Frontal cortex (tissue), 4 donors: ENCODE data around the gene CLCN3. TPM values are rescaled to one million over a fixed set of nuclear protein-coding genes. Genes with fewer than 3 reads are reported as not detected.
A peak's percentile ranks its signal among the peaks of the same experiment; 100 is the strongest.
"Not testable (repeated sequence)": the region's sequence is repeated elsewhere in the genome, so short reads cannot be mapped to it uniquely, and the experiment has no call there.

Experiments
- DNase-seq, 2 donors: peaks; one replicate each; pipeline ENCODE4 v3.0.0; 2012; ENCODE audit warnings: low spot score in 2 of 2
- FAIRE-seq: peaks from 2 replicates; lab custom pipeline; 2012; peaks lifted over from hg19 to GRCh38; lab: Jason Lieb, UNC
- total RNA-seq: library from RNA; depleted of rRNA; stranded (reverse); fragments of >200 nt; gene quantifications from one replicate; pipeline ENCODE4 v1.2.3, GENCODE V29; 2014
- donor health status: control.
- donor health status: control.
- donor health status: control.

CLCN3 gene
- total RNA-seq, 1 donor from 2014 or later = 92.9 TPM

DNA sequence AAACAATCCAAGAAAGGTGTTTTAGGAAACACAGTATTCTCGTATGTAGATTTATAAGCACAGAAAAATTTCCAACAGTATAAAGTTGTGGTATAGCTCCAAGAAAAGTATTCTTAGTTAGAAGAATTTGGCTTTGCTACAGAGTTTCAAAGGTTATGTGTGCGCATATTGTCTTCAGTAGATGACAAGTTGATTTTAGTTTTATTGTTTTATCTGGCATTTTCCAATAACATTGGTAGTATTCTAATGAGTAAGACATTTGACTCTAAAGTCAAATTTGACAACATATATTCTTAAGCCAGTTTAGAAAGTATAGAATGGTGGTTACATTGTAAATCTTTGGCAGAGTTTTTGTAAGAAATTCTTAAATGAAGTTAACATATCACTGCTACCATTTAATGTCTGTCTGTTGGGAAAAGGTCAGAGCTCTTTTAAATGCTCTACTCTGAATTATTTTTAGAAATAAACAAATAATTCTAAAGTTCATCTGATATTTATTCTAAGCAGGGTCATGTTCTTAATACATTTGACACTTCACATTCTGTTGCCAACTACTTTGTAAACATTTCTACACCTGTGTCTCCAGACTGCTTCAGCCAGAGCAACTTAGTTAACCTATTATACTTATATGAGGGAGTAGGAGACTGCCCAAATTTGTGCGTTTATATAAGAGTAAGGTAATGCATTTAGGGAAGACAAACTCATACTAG is 30.0 kb downstream of the CLCN3 start:
- DNase-seq (no peak), FAIRE-seq (no peak)

DNA sequence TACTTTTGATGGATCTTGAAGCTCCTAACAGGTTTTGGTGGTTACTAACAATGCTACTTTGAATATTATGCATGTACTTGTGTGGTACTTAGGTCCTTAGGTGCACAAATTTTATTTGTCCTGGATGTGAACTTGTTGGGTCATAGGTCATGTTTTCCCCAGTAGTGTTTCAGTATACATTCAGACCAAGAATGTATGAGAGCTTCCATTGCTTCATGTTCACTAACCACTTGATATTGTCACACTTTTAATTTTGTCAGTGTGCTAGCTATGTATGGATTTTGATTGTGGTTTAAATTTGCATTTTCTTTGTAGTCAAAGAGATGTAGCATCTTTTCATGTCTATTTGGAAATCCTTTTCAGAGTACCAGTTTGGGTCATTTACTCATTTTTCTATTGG is 32.2 kb downstream of the CLCN3 start:
- FAIRE-seq = no peak

DNA sequence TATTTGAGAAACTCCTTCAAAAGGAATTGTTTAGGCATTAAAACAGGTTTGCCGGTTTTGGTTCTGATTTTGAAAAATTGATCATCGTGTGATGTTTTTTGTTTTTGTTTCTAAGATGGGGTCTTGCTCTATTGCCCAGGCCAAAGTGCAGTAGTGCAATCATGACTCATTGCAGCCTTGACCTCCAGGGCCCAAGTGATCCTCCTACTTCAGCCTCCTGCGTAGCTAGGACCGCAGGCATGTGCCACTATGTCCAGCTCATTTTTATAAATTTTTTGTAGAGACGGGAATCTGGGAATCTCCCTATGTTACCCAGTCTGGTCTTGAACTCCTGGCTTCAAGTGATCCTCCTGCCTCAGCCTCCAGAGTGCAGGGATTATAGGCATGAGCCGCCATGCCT is 35.0 kb downstream of the CLCN3 start:
- FAIRE-seq = no peak

More for the DNA sequence above, 32.2 kb downstream of the CLCN3 start:
- DNase-seq = no peak

DNA sequence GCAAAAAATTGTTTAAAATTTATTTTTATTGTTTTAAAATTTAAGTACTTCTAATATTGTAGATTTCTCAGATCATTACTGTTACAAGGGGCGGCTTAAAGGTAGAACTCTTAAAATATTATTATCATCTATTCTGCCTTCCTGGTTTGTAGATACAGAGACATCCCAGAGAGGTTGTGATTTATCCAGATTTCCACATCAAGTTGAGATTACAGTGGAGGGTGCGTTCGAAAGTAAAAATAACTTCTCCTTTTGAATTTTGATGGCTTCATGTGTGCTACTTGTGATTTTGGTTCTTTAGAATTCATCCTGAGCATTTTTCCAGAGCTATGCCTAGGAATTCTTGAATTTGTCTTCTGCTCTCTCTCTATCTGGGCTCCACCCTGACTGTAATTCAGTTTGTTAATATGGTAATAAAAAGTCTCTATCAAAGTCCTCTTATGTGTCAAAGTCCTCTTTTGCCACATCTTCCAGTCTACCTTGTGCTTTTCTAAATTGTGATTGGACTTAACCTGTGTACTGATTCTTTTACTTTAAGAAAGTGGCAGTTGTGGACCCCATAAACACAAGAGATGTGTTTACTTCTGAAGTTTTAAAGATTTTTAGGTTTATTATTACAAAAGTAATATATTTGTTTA is 37.2 kb downstream of the CLCN3 start:
- FAIRE-seq = no peak
- no peak for DNase-seq

More for the DNA sequence above, 35.0 kb downstream of the CLCN3 start:
- no peak for DNase-seq

DNA sequence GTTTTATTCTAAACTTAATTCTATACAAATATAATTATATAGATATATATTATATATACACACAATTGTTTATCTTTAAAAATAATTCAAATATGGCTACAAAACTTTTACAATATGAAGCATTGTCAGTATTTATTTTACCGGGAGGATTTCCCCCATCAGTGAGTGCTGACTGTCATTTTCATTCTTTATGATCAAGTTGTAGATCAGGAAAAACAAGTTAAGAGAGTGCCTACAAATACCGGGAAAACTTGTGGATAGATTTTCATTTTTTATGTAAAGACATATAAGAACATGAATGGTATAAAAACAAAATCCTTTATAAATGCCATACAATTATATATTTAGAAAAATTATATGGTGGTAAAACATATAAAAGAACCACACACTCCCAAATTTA is 37.8 kb downstream of the CLCN3 start:
- DNase-seq (no peak), FAIRE-seq (peak; percentile 68)

DNA sequence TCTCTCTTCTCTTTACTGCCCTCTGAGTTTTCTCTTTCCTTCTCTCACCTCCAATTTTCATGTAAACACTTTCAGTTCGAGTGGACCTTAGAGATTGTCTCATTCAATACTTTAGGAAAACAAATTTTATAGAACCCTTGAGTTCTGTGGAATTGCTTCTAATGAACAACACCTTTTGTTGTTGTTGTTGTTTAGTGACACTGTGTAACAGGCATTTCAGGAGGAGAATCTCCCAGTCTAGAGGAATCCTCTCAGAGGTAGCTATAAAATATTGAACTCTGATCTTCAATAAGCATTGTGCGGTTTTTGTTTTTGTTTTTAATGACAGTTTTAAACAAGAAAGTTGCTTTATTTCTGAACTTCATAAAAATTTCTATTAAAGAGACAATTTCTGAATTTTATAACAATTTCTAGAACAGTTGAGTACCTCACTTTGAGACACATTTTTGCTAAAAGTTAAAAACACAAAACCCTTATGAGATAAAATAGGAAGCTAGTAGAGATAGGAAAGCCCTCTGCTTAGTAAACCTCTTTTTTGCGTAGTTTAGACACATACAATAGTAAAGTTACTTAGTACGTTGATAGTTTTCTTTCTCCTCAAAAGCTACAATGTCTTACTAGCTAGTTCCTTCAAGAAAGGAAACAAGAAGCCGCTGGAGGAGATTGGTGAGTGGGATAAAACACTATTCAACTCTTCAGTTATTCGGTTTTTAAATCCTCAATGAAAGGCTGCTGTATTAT is 38.8 kb downstream of the CLCN3 start:
- FAIRE-seq = no peak
- no peak for DNase-seq

DNA sequence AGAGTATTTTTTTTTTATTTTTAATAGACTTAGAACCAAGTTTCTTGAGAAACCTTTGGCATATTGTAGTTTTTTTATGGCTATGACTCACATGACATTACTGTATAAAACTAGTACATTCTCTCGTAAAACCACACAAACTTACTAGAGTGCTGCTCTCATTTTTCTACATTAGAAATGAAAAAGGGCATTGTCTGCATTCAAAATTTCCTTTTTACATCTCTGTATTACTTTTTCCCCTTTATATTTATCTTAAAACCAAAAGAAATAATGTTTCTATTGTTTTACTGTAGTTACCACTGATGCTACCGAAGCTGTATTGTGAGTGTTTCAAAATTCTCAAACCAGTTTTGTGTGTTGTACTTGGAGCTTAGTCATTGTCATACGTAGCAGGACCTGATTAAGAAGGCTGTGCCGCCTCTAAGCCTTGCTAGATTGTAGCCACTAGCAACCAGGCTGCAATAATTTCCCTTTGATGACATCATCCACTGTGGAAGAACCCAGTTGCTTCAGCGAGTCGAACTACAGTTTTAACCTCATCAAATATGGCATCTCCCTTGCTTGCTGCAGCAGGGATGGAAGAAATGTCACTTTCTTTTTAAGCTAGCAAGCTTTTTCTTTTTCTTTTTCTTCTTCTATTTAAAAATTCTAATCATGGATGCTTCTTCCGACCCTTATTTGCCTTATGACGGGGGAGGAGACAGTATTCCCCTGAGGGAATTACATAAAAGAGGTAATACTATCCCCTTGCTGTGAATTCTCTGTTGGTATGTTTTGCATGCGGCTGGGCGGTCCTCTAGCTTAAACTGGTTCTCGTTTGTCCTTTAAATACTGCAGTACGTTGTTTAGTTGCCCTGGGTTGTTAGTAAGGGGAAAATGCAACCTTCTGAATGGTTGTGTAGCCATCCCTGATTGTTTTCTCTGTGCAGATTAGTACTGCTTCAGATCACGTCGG is 39.6 kb downstream of the CLCN3 start:
- DNase-seq (peak; percentile 26 to 58), FAIRE-seq (no peak)

DNA sequence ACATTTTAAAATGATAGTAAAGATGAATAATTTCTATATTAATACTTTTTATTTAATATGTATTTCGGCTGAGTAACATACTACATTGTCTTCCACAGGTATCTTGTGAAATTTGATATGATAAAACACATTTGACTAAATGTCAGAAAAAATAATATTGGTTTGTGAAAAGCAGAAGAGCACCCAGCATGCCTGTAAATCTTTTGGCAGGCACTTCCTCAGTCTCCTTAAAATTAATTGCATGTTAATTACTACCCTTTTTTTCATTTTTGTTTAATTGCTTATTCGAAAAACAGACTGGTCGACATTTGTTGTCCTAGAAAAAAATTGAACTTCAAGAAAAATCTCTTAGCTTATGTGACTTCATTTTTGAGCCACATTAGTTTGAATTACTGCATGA is 40.6 kb downstream of the CLCN3 start:
- DNase-seq (no peak), FAIRE-seq (peak; percentile 15)

DNA sequence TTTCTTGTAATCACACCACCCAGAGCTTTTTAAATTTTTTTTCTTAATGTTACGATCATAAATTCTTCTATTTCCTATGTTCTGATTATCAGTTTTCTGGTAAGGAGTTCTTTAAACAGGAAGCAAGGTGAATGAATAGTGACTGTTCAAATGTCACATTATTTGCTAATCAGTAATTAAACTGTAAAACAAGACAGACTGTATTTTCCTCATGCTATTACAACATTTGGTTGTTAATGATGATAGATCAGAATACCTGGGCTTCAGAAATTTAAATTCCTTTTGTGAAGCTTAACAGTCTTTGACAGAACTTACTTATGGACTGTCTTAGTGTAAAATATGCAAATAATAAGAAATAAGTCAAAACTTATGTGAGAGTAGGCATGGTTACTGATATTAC is 41.4 kb downstream of the CLCN3 start:
- FAIRE-seq (peak; percentile 31), DNase-seq (no peak)

DNA sequence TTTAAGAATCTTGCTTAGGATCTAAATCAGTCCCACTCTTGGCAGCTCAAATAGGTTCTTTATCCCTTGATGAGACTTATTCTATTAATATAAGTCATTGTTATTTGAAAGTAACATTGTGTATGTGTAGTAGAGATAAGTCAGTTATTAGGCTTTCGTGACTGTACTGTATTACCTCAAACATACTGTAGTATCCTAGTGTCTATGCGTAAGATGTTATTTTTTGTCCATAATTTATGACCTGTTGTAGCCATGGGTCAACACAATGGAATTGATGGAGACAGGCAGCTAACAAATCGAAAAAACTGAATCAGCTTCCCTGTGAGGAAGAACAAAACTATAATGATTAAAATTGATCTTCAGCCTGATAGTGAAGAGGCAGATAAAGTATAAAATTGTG is 41.8 kb downstream of the CLCN3 start:
- DNase-seq = no peak
- FAIRE-seq = no peak

DNA sequence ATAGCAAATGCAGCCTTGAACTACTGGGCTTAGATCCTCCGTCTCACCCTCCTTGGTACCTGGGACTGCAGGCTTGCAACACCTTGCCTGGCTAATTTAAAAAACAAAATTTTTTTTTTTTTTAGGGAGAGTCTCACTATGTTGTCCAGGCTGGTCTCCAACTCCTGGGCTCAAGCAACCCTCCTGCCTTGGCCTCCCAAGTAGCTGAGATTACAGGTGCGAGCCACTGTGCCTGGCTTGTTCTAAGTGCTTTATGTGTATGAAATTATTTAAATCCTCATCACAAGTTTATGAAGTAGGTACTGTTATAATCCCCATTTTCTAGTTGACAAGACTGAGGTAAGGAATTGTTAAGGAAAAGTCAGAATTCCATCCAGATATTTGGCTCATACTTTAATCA is 43.0 kb downstream of the CLCN3 start:
- DNase-seq = no peak
- FAIRE-seq = no peak

DNA sequence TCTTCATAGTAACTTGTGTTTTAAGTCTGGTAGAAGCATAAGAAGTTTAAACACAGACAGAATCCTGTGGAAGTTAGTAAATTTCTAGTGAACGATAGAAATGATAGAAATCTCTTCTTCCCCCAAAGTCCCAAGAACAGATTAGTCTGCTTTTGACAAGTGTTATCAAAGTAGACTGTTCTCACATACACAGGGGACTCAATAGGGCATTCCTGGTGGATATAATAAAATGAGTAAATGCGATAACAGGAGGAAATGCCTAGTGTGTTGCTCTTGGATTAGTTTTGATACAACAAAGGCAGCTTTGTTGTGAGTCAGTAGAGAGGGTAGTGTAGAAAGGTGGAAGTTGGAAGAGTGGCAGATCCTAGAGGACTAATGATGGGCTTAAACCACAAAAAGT is 43.5 kb downstream of the CLCN3 start:
- DNase-seq = no peak
- FAIRE-seq = no peak

DNA sequence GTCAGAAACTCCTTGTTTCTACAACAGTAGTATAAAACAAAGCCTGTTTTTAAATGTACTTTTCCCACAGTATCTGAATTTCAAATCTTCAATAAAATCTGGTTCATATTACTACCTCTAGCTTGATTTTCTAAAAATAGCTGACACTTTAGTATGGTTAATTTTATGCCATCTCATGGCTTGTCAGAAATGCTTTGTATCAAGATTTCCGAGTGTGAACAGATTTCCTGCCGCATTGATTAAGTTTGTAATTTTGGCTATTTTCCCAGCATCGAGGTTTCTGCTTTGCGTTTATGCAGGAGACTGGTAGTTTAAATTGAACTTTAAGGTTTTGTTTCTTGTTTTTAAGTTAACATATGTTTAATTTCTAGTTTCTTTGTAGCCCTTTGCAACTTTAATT is 44.2 kb downstream of the CLCN3 start:
- no peak for FAIRE-seq
- no peak for DNase-seq

DNA sequence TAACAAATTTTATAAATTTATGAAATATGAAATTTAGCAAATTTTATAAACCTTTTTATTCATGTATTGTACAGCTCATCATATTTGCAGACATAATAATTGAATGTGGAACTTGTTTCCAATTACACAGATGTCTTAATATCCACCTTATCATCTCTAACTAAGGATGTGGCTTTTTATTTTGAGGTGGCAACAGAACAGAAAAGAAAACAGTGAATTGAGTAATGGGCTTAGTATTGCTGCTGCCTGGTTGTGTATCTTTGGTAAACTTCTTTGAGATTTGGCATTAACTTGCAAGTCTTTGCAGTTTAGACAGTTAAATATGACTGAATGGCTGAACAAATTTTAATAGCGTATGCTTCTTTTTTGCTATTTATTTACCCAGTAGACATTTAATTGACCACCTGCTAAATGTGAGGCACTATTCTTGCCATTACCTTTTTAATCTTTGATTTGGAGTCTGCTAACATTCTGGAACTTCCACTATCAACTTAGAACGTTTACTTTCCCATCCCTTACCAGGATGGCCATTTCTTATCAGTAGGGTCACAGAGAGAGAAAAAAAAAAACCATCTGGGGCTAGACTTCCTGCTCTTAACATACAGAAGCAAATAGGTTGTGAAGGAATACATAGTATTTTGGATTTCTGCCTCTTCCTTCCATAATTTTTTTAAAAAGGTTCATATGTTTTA is 44.8 kb downstream of the CLCN3 start:
- DNase-seq (no peak), FAIRE-seq (peak; percentile 79)

DNA sequence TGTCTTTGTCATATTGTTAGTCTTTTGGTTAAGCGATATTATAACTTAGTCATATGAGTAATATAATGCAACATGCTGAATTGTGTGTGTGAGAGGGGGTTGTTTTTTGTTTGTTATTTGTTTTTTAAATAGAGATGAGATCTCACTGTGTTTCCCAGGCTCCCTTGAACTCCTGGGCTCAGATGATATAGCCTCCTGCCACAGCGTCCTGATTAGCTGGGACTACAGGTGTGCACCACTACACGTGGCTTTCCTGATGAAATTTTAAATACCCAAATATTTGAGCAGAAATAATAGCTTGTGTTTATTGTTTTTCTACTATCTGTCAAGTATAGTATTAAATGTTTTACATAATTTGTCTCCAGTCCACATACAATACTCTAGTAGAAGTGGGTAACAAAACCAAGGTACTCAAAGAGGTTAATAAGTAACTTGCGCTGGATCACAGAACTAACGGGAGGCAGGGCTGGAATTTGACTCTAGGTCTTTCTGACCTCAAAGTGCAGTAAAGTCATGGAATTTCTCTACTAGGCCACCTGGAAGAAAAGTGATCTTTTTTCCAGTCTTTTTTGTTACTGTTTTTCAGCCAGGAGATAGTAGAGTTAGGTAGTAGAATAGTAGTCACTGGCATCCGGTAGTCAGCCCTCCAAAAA is 47.8 kb downstream of the CLCN3 start:
- no peak for FAIRE-seq
- DNase-seq = no peak

DNA sequence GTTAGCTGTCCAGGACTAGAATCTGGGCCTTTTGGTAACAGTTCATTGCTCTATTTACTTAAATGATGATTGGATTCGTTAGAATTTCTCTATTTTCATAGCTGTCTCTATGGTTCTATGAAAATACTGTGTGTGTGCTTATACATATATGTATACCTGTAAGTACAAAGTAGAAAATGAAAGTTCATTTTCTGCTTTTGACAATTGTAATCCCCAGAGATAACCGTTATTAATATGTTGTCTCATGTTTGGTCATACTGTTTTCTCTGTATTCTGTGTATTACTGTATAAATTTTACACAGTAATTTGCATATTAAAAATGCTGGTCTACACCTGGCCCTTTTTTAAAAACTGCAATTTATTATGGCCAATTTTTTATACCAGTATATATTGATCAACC is 55.4 kb downstream of the CLCN3 start:
- peak; percentile 17 for FAIRE-seq
- no peak for DNase-seq

DNA sequence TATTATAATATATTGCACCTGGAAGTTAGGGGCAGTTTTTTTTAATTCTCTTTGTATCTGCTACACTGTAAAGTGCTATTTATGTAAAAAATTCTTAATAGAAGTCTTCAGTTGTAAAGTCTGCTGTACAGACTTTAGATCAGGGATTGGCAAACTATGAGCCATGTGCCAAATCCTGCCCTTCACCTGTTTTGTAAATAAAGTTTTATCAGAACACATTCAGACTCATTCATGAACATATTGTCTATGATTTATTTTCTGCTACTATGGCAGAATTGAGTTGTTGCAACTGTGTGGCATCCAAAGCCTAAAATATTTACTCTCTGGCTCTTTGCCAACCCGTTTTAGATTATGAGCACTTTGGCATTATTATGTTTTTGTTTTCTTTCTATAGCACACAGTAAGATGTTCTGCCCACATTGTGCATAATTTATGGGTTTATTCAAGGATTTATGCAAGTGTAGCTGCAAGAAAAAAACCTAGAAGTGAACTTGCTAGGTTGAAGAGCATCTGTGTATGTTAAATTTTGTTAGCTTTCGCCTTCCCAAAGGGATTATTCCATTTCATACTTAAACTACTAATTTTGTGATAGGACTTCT is 56.9 kb downstream of the CLCN3 start:
- FAIRE-seq = no peak
- DNase-seq = no peak

DNA sequence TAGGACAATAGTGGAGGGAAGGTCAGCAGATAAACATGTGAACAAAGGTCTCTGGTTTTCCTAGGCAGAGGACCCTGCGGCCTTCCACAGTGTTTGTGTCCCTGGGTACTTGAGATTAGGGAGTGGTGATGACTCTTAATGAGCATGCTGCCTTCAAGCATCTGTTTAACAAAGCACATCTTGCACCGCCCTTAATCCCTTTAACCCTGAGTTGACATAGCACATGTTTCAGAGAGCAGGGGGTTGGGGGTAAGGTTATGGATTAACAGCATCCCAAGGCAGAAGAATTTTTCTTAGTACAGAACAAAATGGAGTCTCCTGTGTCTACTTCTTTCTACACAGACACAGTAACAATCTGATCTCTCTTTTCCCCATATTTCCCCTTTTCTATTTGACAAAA is 58.1 kb downstream of the CLCN3 start:
- not testable (repeated sequence) for FAIRE-seq, DNase-seq
